ENCODE data around the gene PNRC1.
A peak's percentile ranks its signal among the peaks of the same experiment; 100 is the strongest.
"Not testable (repeated sequence)": the region's sequence is repeated elsewhere in the genome, so short reads cannot be mapped to it uniquely, and the experiment has no call there.

PNRC1 gene

DNA sequence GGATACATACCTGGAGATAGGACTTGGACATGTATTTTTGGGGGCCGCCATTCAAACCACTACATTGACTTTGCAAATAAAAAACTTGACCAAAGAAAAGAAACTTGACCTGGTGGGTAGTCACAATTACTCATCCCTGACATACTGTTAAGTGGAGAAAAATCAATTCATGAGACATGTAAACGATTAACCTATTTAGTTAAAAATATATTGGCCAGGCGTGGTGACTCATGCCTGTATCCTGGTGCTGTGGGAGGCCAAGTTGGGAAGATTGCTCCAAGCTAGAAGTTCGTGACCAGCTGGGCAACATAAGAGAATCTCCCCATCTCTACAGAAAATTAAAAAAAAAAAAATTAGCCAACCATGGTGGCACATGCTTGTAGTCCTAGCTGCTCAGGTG lies 39.8 kb downstream of the PNRC1 start:
- no peak for DNase-seq (ENCODE audit: low read depth)
- H3K4me3 ChIP-seq (ENCODE audit: low read length): no peak overlapping the region
- TF ChIP-seq CTCF (conservative IDR thresholded peaks at IDR 0.05; ENCODE audit: low read length): no peak

DNA sequence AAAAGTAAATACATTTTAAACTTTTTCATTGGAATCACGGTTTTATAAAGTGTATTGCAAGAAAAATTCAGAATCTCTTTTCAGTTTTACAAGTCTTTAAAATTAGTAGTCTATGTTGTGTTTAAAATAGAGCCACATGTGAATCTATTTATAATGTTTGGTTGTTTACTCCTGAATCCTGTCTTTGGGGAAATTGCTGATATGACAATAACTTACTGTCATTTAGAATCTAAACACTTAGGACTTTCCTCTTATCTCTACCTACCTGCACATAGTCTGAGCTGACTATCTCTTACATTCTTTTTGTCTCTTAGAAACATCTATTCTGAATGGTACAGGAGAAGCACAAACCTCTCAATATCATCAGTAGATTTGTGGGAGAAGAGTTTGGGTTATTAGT lies 41.4 kb downstream of the PNRC1 start:
- no peak overlapping the region for H3K4me3 ChIP-seq (ENCODE audit: low read length)
- TF ChIP-seq CTCF (conservative IDR thresholded peaks at IDR 0.05; ENCODE audit: low read length): no peak
- DNase-seq (ENCODE audit: low read depth): no peak

DNA sequence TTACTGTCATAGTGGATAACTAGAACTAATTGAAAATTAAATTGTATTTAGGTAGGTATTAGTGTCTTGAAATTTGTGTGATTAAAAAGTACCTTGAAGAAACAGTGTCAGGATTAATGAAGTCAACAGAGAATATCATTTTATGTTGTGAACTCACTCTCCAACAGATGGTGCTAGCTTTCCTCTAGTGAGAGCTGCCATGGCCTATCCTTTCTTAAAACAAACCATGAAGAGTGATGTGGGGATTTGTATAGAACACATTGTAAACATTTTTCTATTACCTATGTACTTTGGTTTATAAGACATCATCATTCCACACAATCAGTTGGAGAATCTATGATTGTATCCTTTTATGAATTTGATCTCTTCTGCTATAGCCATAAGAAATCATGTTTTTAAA lies 42.1 kb downstream of the PNRC1 start:
- peak; percentile 55 for TF ChIP-seq CTCF (conservative IDR thresholded peaks at IDR 0.05; ENCODE audit: low read length)

GRCh38 chr6:89128256-89128671 lies 47.7 kb downstream of the PNRC1 start:
- H3K4me3 ChIP-seq (ENCODE audit: low read length); DNase-seq (ENCODE audit: low read depth): not testable (repeated sequence)

More for the DNA sequence above, 42.1 kb downstream of the PNRC1 start:
- DNase-seq (ENCODE audit: low read depth): peak; percentile 23
- no peak overlapping the region for H3K4me3 ChIP-seq (ENCODE audit: low read length)

GRCh38 chr6:89131599-89131998 lies 51.0 kb downstream of the PNRC1 start:
- no peak for DNase-seq (ENCODE audit: low read depth)
- no peak overlapping the region for H3K4me3 ChIP-seq (ENCODE audit: low read length)
- no peak for TF ChIP-seq CTCF (conservative IDR thresholded peaks at IDR 0.05; ENCODE audit: low read length)

- no peak for DNase-seq (ENCODE audit: low read depth)
- TF ChIP-seq CTCF (conservative IDR thresholded peaks at IDR 0.05; ENCODE audit: low read length): no peak
- H3K4me3 ChIP-seq (ENCODE audit: low read length): no peak overlapping the region
These were observed 51.5 kb downstream of the PNRC1 start for GRCh38 chr6:89132057-89132456.

DNA sequence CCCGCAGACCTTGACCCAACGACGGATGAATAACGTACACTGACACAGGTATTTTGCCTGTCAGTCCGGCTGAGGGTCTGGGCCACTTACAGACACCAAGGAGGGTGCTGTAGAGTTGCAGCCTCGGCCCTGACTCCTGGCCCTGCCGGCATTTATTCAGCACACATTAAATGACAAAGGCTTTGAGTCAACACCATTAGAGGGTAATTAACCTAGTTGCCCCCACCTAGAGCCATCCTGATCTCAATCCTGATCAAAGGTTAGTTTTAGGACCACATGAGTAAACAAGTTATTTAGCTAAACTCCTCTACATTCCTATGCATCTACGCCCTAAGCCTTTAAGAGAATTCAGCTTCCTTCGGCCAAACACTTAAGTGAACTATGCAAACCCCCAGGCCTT lies 53.4 kb downstream of the PNRC1 start:
- DNase-seq (ENCODE audit: low read depth): no peak
- H3K4me3 ChIP-seq (ENCODE audit: low read length): no peak overlapping the region
- TF ChIP-seq CTCF (conservative IDR thresholded peaks at IDR 0.05; ENCODE audit: low read length): no peak

DNA sequence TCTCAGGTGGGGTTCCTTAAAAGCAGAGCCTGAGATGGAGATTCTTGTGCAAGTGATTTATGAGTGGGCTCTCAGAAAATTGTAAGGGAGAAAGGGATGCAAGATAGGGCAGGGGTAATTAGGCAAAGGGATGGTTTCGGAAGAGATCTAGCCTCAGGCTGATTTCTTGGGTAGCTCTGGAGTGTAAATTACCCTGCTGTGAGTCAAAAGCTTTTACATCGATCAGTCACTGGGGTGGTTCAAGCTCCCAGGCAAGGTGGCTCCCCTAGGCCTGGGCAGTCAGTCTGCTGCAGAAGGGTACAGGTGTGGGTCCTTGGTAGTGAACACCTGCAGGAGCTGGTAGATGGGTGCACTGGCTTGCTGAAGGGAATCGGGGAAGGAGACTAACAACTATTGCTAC lies 54.2 kb downstream of the PNRC1 start:
- TF ChIP-seq CTCF (conservative IDR thresholded peaks at IDR 0.05; ENCODE audit: low read length): no peak
- no peak for DNase-seq (ENCODE audit: low read depth)
- no peak overlapping the region for H3K4me3 ChIP-seq (ENCODE audit: low read length)

All from AG10803 (cell line).